ENCODE results near the gene EPN2. TPM values are rescaled to one million over a fixed set of nuclear protein-coding genes. Genes with fewer than 3 reads are reported as not detected.

The EPN2 gene
- total RNA-seq, 1 experiment from 2014 or later = 57.8 TPM

GRCh38 chr17:19301274-19301951 lies 64.2 kb downstream of the EPN2 start:
- Histone ChIP-seq H2BK5ac (ENCODE audit: insufficient read length, low read length) (no peak overlapping the region), H2BK12ac (ENCODE audit: insufficient read length, low read depth, low read length) (no peak overlapping the region), H2BK15ac (ENCODE audit: low read depth, low read length) (no peak overlapping the region), H2BK120ac (ENCODE audit: low read depth, low read length, poor library complexity, severe bottlenecking) (no peak overlapping the region), H3K23ac (ENCODE audit: insufficient read length, low read depth, low read length) (no peak overlapping the region), H3K18ac (ENCODE audit: insufficient read length, low read depth, low read length) (no peak overlapping the region), H4K8ac (replicated peaks; ENCODE audit: insufficient read length, low read depth, low read length) (no peak overlapping the region), H4K20me1 (ENCODE audit: control insufficient read depth, insufficient read depth, insufficient read length) (no peaks in the 10 kb centered on the region), H3K9me3 (ENCODE audit: control insufficient read depth, low read depth, low read length) (no peaks in the 10 kb centered on the region), H3K9ac (ENCODE audit: extremely low read depth, insufficient read length, low read length) (no peak overlapping the region), H3K4ac (ENCODE audit: low read depth, low read length) (no peak overlapping the region), H3K27me3 (ENCODE audit: insufficient read depth, low read length) (no peaks in the 10 kb centered on the region), H3K27ac (ENCODE audit: insufficient read length, low read depth, low read length) (no peak overlapping the region), H3K4me2 (ENCODE audit: insufficient read depth, insufficient read length, low read length) (no peak overlapping the region), H3K14ac (ENCODE audit: insufficient read depth, low read length) (no peak overlapping the region), H2AFZ (ENCODE audit: low read length) (no peak overlapping the region), H3K4me1 (ENCODE audit: insufficient read depth, low read length) (no peaks in the 10 kb centered on the region), H4K91ac (ENCODE audit: insufficient read length, low read depth, low read length) (no peak overlapping the region), H3K79me2 (ENCODE audit: insufficient read depth, low read length) (no peaks in the 10 kb centered on the region; the same call in 1 of the 2 replicates), H3T11ph (ENCODE audit: low read length) (no peak overlapping the region), H3K56ac (ENCODE audit: insufficient read length, low read depth, low read length) (no peak overlapping the region), H3K23me2 (ENCODE audit: insufficient read length, low read depth, low read length, poor library complexity, severe bottlenecking) (no peaks in the 10 kb centered on the region), H2BK20ac (ENCODE audit: low read depth, low read length, poor library complexity, severe bottlenecking) (no peak overlapping the region), H2AK5ac (ENCODE audit: insufficient read length, low read length) (no peak overlapping the region), H3K79me1 (ENCODE audit: insufficient read depth, low read depth, low read length, poor library complexity, severe bottlenecking) (no peaks in the 10 kb centered on the region), H4K5ac (ENCODE audit: insufficient read length, low read depth, low read length) (no peak overlapping the region)
- Mint-ChIP-seq H3K4me3 (no peak overlapping the region; a peak in 1 of 5 replicates), H3K4me1 (peaks cover 10 to 14% of the 10 kb centered on the region in 2 experiments), H3K9me3 (no peaks in the 10 kb centered on the region), H3K36me3 (ENCODE audit: insufficient read depth in 1 of 3, low read depth in 3 of 3) (peaks cover 0 to 7% (median 0%) of the 10 kb centered on the region in 3 experiments; a peak in 2 of 7 replicates), H3K27ac (peak overlapping the region in 2 of 3 experiments; percentile 85 to 89; a peak in 2 of 7 replicates), H3K27me3 (ENCODE audit: low read depth) (no peaks in the 10 kb centered on the region)
- no peak for DNase-seq
- no CpG with 5 or more reads among the region's 5 CpGs for WGBS (ENCODE audit: extremely low coverage, insufficient read length, low lambda C conversion rate)
- TF ChIP-seq CTCF (conservative IDR thresholded peaks at IDR 0.05) = no peak

Data from H9 (cell line).